Activated effector memory CD4-positive, alpha-beta T cell treated with anti-CD3 and anti-CD28 coated beads, Interleukin-2, amount 50 U/mL, for 16 hours (primary cell): Measurements from ENCODE around the gene GTF2IRD1.

Experiments used
- DNase-seq: peaks from one replicate; pipeline ENCODE4 v3.0.0-alpha.2; 2020

Gene GTF2IRD1

DNA sequence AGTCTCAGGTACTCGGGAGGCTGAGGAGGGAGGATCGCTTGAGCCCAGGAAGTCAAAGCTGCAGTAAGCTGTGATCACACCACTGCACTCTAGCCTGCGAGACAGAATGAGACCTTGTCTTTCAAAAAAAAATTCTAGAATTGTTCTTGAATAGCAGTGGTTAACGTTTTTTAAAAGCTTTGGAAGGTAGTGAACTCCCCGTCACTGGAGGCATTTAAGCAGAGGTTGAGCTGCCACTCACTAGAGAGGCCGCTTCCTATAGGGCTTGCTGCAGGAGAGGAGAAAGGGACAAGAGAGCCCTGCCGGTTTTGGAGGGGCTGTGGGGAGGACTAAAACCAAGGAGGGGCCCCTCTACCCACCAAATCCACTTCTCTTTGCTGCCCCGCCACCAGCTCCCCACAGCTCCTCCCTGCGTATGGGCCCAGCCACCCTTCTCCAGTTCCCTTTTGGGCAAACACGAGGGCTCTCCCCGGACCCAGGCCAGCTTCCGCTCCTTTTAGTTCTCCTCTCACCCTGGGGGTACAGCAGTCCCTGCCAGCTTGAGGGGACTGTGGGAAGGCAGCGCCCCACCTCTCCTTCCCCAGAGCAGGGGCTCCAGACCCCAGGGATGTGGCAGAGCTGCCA, 116.9 kb downstream of the GTF2IRD1 start:
- no peak for DNase-seq

- no peak for DNase-seq
Observed at GRCh38 chr7:74572301-74572979, 118.7 kb downstream of the GTF2IRD1 start.

DNA sequence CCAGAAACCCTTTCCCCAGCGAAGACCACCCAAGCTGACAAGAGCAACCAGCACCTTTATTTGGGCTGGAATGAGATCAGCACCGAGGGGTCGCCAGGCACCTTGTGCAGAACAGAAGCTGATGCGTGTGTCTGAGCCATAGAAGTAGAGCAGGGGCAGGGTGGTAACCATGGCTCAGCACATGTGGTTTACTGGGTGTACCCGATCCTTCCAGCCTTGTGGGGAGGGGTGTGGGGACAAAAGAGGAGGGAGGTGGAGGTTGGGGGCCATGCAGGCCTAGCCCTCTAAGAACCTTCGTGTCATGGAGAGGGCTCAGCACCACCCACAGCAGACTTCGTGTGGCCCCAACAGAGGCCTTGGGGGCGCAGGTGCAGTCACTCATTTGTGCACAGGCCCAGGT, 119.8 kb downstream of the GTF2IRD1 start:
- no peak for DNase-seq

GRCh38 chr7:74575083-74575784, 121.5 kb downstream of the GTF2IRD1 start:
- no peak for DNase-seq

GRCh38 chr7:74575811-74576210, 122.1 kb downstream of the GTF2IRD1 start:
- no peak for DNase-seq

- no peak for DNase-seq
Observed at GRCh38 chr7:74579800-74580685, 126.3 kb downstream of the GTF2IRD1 start.

DNA sequence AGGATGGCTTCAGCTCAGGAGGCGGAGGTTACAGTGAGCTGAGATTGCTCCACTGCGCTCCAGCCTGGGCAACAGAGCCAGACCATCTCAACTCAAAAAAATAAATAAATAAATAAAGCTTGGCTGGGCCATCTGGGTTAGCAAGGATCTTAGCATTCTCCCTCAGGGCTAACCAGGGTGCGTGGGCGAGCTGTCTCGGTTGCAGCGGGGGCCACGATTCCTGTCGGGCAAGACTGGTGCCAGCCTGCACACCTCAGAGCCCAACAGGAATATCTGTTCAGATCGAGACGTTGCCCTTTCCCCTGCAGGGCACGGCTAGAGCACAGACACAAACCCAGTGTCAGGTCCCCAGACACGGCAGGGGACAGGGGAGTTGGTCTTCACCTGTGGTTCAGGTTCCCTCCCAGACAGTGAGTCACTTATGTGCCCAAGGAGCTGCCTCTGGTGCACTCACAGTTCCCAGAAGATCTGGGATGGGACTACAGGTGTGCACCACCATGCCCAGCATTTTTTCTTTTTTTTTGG, 128.3 kb downstream of the GTF2IRD1 start:
- no peak for DNase-seq

GRCh38 chr7:74582447-74583039, 128.8 kb downstream of the GTF2IRD1 start:
- no peak for DNase-seq

DNA sequence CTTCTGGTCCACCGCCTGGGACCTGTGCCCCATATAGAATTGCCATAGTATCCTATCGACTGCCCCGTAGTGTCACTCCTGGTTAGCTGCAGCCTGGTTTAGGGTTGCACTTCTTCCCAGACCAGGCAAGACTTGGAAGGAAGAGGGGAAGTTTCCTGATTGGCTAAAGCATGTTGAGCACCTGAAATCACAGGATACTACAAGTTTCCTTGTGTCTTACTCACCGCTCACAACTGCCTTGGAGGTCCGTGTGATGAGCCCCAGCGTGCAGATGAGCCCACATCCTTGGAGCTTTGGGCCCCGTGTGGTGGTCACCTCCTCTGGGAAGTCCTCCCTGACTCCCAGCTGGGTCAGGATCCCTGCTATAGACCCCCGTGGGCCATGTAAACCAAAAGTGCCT, 129.9 kb downstream of the GTF2IRD1 start:
- DNase-seq = no peak

GRCh38 chr7:74584160-74584954, 130.7 kb downstream of the GTF2IRD1 start:
- DNase-seq = no peak

DNA sequence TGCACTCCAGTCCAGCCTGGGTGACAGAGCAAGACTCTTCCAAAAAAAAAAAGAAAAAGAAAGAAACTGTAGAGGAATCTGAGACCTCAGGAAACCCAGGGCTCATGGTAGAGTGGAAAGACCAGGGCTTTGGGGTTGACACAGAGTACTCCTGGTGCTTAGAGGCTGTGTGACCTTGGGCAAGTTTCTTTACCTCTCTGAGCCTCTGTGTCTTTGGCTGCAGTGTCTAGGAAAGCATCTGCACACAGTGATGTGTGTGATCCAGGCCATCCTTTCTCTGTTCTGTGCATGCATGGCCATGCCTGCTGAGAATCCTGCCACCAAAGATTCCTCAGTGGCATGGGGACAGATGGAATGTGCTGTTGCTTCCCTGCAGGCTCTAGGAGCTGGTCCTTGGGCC, 132.1 kb downstream of the GTF2IRD1 start:
- DNase-seq = no peak

DNA sequence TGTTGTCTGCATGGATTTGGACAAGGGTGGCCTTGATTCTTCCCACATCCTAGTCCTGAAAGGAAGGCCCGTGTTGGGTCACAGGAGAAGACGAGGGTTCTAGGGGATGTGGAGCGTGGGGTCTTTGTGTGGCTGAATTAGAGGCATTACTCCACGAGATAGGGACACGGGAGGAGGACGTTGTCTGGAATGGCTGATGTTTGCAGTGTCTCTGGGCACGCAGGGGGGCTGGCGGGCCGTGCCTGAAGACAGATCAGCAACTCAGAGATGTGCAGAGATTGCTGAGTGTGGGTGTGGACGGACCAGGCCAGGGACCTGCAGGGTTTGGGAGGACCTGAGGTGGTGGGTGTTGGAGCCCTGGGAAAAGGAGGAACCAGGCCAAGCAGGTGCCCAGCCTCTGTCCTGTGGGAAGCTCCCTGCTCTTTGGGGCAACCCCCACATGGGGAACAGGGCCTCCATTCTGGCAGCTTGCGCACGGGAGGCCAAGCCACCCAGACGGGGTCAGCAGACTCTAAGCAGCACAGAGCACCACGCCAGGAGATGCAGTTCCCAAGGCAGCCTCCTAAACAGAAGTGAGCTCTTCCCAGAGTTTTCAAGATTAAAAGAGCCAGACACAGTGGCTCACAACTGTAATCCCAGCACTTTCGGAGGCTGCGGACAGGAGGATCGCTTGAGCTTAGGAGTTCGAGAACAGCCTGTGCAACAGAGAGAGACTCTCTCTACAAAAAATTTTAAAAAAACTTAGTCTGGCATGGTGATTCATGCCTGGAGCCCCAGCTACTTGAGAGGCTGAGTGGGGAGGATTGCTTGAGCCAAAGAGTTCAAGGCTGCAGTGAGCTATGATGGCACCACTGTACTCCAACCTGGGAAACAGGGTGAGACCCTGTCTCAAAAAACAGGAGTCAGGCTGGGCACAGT, 132.8 kb downstream of the GTF2IRD1 start:
- DNase-seq = no peak

GRCh38 chr7:74587435-74588126, 133.9 kb downstream of the GTF2IRD1 start:
- no peak for DNase-seq

DNA sequence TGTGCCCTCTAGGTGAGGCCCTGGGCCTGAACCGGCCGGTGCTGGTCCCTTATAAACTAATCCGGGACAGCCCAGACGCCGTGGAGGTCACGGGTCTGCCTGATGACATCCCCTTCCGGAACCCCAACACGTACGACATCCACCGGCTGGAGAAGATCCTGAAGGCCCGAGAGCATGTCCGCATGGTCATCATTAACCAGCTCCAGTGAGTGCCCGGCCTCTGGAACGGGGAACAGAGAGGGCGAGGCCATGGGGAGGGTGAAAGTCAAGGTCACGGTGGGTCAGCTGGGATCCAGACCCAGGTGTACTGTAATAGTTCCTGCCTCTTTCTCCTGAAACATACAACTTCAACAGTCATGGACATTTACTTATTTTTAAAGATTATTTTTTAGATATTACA, 137.1 kb downstream of the GTF2IRD1 start:
- DNase-seq = no peak

GRCh38 chr7:74598558-74598957, 144.9 kb downstream of the GTF2IRD1 start:
- DNase-seq = no peak

DNA sequence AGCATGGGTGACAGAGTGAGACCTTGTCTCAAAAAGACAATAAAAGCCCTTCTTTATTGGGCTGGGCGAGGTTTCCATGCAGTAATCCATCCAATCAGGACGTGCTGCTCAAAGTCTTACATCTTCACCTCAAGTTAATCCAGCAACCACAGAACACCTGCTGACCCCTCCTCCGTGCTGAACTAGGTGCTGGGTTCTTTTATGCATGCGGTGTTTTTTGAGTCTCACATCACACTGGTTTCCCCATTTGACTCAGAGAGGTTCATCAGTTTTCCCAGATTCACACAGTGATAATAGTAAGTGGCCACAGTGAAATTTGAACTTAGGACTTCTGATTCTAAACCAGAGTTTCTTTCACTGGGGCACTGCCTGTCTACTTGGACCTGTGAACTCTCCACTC, 145.5 kb downstream of the GTF2IRD1 start:
- DNase-seq = no peak

DNA sequence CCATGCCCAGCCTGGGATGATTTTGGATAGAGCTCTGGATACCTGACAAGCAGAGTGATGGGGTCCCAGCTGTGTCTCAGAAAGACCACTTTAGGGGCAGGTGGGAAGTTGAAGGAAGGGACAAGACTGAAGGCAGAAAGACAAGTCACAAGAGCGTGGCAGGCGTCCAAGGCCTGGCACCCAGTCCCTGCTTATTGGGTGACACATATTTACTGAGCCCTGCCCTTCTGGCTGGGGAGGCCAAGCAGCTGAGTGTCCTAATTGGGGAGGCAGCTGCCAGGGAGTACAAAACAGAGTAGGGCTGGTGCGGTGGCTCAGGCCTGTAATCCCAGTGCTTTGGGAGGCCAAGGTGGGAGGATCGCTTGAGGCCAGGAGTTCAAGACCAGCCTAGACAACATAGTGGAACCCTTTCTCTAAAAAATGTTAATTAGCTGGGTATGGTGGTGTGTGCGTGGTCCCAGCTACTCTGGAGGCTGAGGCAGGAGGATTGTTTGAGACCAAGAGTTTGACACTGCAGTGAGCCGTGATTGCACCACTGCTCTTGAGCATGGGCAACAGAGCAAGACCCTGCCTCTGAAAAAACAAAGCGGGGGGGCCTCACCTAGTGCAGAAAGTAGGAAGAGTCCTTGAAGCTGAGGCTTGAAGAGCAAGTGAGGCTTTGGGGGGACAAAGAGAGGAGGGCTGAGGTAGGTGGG, 150.8 kb downstream of the GTF2IRD1 start:
- DNase-seq = no peak

DNA sequence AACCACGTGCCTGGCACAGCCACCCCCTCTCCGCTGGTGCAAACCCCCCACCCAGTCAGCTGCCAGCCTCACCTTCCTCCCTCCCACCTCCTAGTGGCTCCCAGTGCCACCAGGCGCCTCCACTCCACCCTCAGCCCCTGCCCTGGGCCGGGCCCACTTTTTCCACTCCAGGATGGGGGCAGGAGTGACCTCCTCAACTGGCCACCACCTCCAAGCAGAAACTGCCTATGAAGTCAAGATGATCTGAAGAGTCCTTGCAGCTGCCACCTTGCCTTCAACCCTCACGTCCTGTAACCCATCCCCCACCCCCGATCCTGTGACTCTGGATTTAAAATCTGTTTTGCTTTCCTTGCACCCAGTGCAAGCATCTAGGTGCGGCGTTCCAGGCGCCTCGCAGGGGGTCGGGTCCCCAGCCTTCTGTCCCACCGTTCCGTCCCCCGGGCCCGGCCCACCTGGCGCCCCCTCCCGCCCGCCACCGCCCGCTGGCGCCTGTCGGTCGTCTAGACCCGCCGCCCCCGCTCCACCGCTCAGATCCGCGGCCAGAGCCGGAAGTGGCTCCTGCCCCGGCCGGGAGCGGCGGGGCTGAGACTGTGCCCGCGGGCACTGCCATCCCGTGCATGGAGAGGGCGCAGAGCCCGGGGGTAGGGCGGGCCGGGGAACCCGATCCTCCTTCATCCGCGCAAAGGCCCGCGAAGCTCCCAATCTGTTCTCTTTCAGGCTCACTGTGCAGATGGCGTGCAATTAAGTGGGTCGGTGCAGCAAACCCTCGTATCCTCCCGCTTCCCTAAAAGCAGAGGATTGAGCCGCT, 152.6 kb downstream of the GTF2IRD1 start:
- DNase-seq = peak; percentile 81
